SK-N-MC (cell line): ENCODE data around the gene LIPM.
A peak's percentile ranks its signal among the peaks of the same experiment; 100 is the strongest.

ENCODE experiments used
- DNase-seq: peaks from one replicate; pipeline ENCODE4 v3.0.0-alpha.2; 2011; ENCODE audit warnings: low read depth, low spot score
- H3K27ac ChIP-seq: fragments of 200-600 bp; sonication (generic); 2 replicates; pipeline ENCODE4 v1.5.1; 2016; ENCODE audit warnings: mixed run types
- H3K36me3 ChIP-seq: fragments of 200-600 bp; sonication (generic); 2 replicates; pipeline ENCODE4 v1.6.1; 2017; ENCODE audit warnings: antibody characterized with exemption, low read length, mixed read lengths; ENCODE audit not compliant: insufficient read depth
- H3K4me3 ChIP-seq: fragments of 200-600 bp; sonication (generic); 2 replicates; pipeline ENCODE4 v1.5.1; 2016
- H3K9ac ChIP-seq: fragments of 200-600 bp; sonication (generic); 2 replicates; pipeline ENCODE4 v1.8.0; 2017; ENCODE audit warnings: mixed run types, mixed read lengths; ENCODE audit not compliant: insufficient read length
- H3K9me3 ChIP-seq: fragments of 200-600 bp; sonication (generic); 2 replicates; pipeline ENCODE4 v1.6.1; 2017; ENCODE audit warnings: low read depth, mild to moderate bottlenecking, antibody characterized with exemption, low read length, moderate library complexity, mixed read lengths
- EZH2 ChIP-seq: fragments of 200-600 bp; sonication (generic); IDR thresholded peaks from one replicate; pipeline ENCODE4 v1.6.1; 2017; ENCODE audit warnings: antibody characterized with exemption
- FOXP2 ChIP-seq: optimal IDR thresholded peaks from 2 replicates; pipeline ENCODE3; 2011; ENCODE audit warnings: mild to moderate bottlenecking, moderate library complexity; ENCODE audit not compliant: insufficient read depth; ENCODE audit errors: extremely low read length, control extremely low read depth
- POLR2AphosphoS5 ChIP-seq: IDR thresholded peaks from 2 replicates; pipeline ENCODE4 v1.6.1; 2012; ENCODE audit warnings: mild to moderate bottlenecking, low read depth, low read length, borderline replicate concordance

The LIPM gene

GRCh38 chr10:88802523-88803285, at the start of gene LIPM:
Gene LIPM, plus strand, starts transcription at chr10:88802730. Its CDS starts 167 bp downstream, at chr10:88802897.
- DNase-seq = no peak
- Histone ChIP-seq H3K4me3 (no peak within 1 kb of the TSS), H3K9me3 (no peaks in the 10 kb centered on the region), H3K9ac (no peak within 1 kb of the TSS), H3K36me3 (no peaks in the 10 kb centered on the region), H3K27ac (no peak within 1 kb of the TSS)
- TF ChIP-seq POLR2AphosphoS5 (no peak), EZH2 (no peak), FOXP2 (no peak)

DNA sequence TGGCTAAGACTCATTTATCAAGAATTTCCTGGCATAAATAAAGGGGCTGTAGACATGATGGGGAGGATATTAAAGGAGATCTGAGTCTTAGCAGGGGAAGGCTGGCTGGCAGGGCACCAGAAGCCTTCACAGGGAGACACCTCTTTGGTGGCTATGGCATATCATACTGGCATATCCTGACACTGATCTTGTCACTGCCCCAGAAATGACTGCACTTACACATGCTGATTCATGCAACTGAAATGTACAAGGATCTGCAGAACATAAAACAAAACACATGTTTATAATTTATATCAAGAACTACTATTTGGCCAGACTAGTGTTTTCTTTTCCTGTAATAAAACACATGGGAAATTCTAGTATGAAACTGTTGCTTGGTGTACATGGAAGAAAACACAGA, 48.2 kb upstream of the LIPM start:
- DNase-seq = no peak
- no peaks in the 10 kb centered on the region for H3K36me3 ChIP-seq
- H3K4me3 ChIP-seq = no peak overlapping the region
- no peak for TF ChIP-seq POLR2AphosphoS5
- no peak for TF ChIP-seq FOXP2
- TF ChIP-seq EZH2 = no peak
- H3K27ac ChIP-seq = 0 out of 2 replicates have a peak overlapping the region, but pooled peaks have one; percentile 25
- no peak overlapping the region for H3K9ac ChIP-seq
- no peaks in the 10 kb centered on the region for H3K9me3 ChIP-seq

- H3K36me3 ChIP-seq = no peaks in the 10 kb centered on the region
- no peak for DNase-seq
- H3K4me3 ChIP-seq = no peak overlapping the region
- TF ChIP-seq POLR2AphosphoS5 = no peak
- no peak for TF ChIP-seq EZH2
- TF ChIP-seq FOXP2 = no peak
- no peak overlapping the region for H3K9ac ChIP-seq
- no peaks in the 10 kb centered on the region for H3K9me3 ChIP-seq
- no peak overlapping the region for H3K27ac ChIP-seq
Measured at GRCh38 chr10:88755753-88756152, 46.8 kb upstream of the LIPM start.

DNA sequence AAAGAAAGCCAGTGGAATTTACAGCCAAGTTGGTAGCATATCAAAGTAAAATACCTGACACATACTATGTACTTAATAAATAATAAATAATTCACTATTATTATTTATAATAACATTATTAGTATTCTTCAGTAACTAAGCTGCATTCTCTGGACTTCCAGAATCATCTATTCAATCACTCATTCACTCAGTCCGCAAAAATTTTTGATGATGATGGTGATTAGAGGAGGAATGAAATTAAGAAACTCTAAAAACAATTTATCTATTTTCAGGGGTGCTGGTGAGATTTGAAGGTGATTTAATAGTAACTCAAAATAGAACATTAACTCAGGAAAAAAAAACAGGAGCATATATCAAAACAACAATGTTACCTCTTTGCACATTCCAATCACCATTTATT, 45.9 kb upstream of the LIPM start:
- Histone ChIP-seq H3K4me3 (no peak overlapping the region), H3K9ac (no peak overlapping the region), H3K9me3 (no peaks in the 10 kb centered on the region), H3K27ac (no peak overlapping the region), H3K36me3 (no peaks in the 10 kb centered on the region)
- no peak for DNase-seq
- TF ChIP-seq EZH2 = no peak
- TF ChIP-seq FOXP2 = no peak
- no peak for TF ChIP-seq POLR2AphosphoS5

DNA sequence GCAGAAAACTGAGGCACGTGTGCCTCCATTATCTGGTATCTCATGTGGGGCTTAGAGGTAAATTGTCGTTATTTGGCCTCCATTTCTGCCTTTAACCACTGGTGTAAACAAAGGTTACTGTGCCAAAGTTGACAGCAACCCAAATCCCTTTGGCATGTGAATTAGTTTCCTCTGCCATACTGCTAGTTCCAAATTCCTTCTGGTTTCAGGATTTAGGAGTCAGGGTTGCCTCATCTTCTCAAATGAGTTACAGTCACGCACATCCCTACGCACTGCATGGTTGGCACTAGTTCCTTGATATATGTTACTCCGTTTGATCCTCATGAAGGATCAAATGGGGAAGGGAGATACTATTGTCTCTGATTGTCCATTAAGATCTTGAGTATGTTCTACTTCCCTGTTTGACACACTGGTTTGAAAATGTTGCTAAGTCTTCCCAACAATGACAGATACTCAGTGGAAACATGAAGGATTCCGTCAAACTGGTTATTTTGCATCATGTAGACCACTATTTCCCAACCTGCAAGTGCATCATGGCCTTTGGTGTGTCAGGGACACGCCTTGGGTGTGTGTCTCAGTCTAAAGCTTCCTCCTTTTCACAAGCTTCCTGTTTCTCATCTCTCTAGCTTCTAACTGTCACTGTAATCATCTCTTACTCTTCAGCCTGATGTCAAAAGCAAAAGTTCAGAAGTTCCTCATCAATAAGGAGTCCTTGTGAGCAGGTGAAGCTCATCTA, 43.0 kb upstream of the LIPM start, which contains the start of gene LIPN:
Gene LIPN (plus strand): TSS at position 655 of the 736 bp plus-strand sequence. CDS start 1,386 bp downstream, outside the sequence.
- no peak within 1 kb of the TSS for H3K27ac ChIP-seq
- no peaks in the 10 kb centered on the region for H3K9me3 ChIP-seq
- TF ChIP-seq POLR2AphosphoS5 = no peak
- TF ChIP-seq EZH2 = no peak
- no peak for TF ChIP-seq FOXP2
- no peak for DNase-seq
- H3K36me3 ChIP-seq = no peaks in the 10 kb centered on the region
- H3K4me3 ChIP-seq = no peak within 1 kb of the TSS
- no peak within 1 kb of the TSS for H3K9ac ChIP-seq

DNA sequence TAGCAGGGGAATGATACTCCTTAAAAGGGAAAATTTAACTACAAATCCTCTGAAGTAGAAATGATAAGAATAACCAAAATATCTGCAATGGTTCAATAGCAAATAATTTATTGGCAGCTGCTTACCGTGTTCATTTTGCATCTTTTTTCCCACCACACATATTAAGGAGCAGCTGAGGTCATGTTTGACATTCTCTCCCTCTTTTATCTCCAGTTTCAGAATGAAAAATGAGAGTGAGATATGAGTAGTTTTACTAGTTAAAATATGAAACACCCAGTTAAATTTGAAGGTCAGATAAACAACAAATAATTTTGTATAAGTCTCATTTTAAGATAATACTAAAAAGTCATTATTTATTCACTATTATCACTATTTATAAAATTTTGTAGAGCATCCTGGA, 39.6 kb upstream of the LIPM start:
- H3K36me3 ChIP-seq = no peaks in the 10 kb centered on the region
- TF ChIP-seq POLR2AphosphoS5 = no peak
- no peak for TF ChIP-seq FOXP2
- no peak for TF ChIP-seq EZH2
- DNase-seq = no peak
- H3K9ac ChIP-seq = no peak overlapping the region
- H3K27ac ChIP-seq = no peak overlapping the region
- H3K4me3 ChIP-seq = no peak overlapping the region
- H3K9me3 ChIP-seq = no peaks in the 10 kb centered on the region

DNA sequence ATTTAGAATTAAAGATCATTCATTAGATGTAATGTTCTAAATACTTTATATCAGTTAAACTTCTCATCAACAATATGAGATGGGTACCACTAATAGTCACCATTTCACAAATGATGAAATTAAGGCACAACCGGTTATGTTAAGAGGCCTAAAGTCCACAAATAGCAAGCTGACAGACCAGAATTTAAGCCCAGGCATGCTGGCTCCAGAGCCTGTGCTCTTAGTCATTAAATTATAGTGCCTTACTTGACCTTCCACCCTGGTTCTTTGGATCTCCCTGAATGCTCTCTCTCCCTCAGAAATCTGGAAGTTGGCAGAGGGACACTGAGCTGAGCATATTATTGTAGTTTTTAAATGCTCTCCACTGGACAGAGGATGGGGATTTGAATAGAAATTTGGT, 39.1 kb upstream of the LIPM start:
- H3K9ac ChIP-seq = no peak overlapping the region
- no peak overlapping the region for H3K4me3 ChIP-seq
- H3K36me3 ChIP-seq = no peaks in the 10 kb centered on the region
- H3K9me3 ChIP-seq = no peaks in the 10 kb centered on the region
- H3K27ac ChIP-seq = no peak overlapping the region
- TF ChIP-seq EZH2 (no peak), FOXP2 (no peak), POLR2AphosphoS5 (no peak)
- no peak for DNase-seq

DNA sequence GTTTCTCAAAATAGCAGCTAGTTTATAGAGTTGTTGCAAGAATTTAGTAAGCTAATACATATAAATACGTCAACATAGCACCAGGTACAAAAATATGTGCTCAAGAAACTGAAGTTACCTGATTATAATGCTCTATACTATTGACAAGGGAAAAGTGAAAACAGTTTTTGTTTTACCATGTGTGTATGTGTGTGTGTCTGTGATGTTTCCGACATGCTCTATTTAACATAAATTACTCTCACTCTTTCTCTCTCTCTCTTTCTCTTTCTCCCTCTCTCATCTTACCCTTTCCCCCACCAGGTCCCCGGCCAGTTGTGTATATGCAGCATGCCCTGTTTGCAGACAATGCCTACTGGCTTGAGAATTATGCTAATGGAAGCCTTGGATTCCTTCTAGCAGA, 38.4 kb upstream of the LIPM start:
- Histone ChIP-seq H3K4me3 (no peak overlapping the region), H3K9ac (no peak overlapping the region), H3K36me3 (no peaks in the 10 kb centered on the region), H3K27ac (no peak overlapping the region), H3K9me3 (no peaks in the 10 kb centered on the region)
- no peak for DNase-seq
- TF ChIP-seq EZH2 (no peak), FOXP2 (no peak), POLR2AphosphoS5 (no peak)
